GOT3 (cell line): ENCODE results near the gene ZNF567.
"Not testable (repeated sequence)": the region's sequence is repeated elsewhere in the genome, so short reads cannot be mapped to it uniquely, and the experiment has no call there.

Experiments used
- DNase-seq: peaks from one replicate; lab custom pipeline; 2025; ENCODE audit warnings: mixed read lengths; lab: John Stamatoyannopoulos, UW

Gene ZNF567

GRCh38 chr19:36687214-36688056 is at the start of gene ZNF567:
Gene ZNF567, plus strand, starts transcription at chr19:36687612. Its CDS starts 7,256 bp downstream, at chr19:36694868.
- DNase-seq: peak; percentile 71

- DNase-seq: no peak
Measured at GRCh38 chr19:36638862-36639510, 48.4 kb upstream of the ZNF567 start.

- no peak for DNase-seq
Measured at GRCh38 chr19:36646746-36647145, 40.7 kb upstream of the ZNF567 start.

- DNase-seq: no peak
Measured at GRCh38 chr19:36652958-36653357, 34.5 kb upstream of the ZNF567 start.

- DNase-seq: no peak
Measured at GRCh38 chr19:36665832-36666231, 21.6 kb upstream of the ZNF567 start.

- DNase-seq: no peak
Measured at GRCh38 chr19:36668646-36669045, 18.8 kb upstream of the ZNF567 start.

- DNase-seq: no peak
Measured at GRCh38 chr19:36672368-36672767, 15.0 kb upstream of the ZNF567 start.

GRCh38 chr19:36674201-36674600 is 13.2 kb upstream of the ZNF567 start:
- DNase-seq: no peak

GRCh38 chr19:36679455-36679854 is 8.0 kb upstream of the ZNF567 start:
- DNase-seq: no peak

- no peak for DNase-seq
Measured at GRCh38 chr19:36685835-36686234, 1.6 kb upstream of the ZNF567 start.

- no peak for DNase-seq
Measured at GRCh38 chr19:36686365-36687213, 823 bp upstream of the ZNF567 start.

- no peak for DNase-seq
Measured at GRCh38 chr19:36688058-36688457, 646 bp downstream of the ZNF567 start.

- DNase-seq: no peak
Measured at GRCh38 chr19:36707134-36707533, 19.7 kb downstream of the ZNF567 start.

GRCh38 chr19:36709423-36709822 is 22.0 kb downstream of the ZNF567 start:
- DNase-seq: no peak

- DNase-seq: no peak
Measured at GRCh38 chr19:36719687-36720556, 32.5 kb downstream of the ZNF567 start.

GRCh38 chr19:36736166-36736565 is 48.8 kb downstream of the ZNF567 start:
- not testable (repeated sequence) for DNase-seq

GRCh38 chr19:36745870-36746269 is 58.5 kb downstream of the ZNF567 start:
- DNase-seq: no peak

GRCh38 chr19:36747750-36748149 is 60.3 kb downstream of the ZNF567 start:
- no peak for DNase-seq

GRCh38 chr19:36748431-36749275 is 61.2 kb downstream of the ZNF567 start:
- DNase-seq: no peak

- DNase-seq: not testable (repeated sequence)
Measured at GRCh38 chr19:36749613-36750012, 62.2 kb downstream of the ZNF567 start.
